GM18868 (cell line): Measurements from ENCODE around the gene PELI2.

ENCODE experiments used
- ATAC-seq: cut with Tn5 transposase; IDR thresholded peaks from one replicate; pipeline ENCODE4 v1.9.1; 2021; ENCODE audit warnings: mild to moderate bottlenecking, moderate library complexity; ENCODE audit not compliant: unreplicated experiment

The PELI2 gene

DNA sequence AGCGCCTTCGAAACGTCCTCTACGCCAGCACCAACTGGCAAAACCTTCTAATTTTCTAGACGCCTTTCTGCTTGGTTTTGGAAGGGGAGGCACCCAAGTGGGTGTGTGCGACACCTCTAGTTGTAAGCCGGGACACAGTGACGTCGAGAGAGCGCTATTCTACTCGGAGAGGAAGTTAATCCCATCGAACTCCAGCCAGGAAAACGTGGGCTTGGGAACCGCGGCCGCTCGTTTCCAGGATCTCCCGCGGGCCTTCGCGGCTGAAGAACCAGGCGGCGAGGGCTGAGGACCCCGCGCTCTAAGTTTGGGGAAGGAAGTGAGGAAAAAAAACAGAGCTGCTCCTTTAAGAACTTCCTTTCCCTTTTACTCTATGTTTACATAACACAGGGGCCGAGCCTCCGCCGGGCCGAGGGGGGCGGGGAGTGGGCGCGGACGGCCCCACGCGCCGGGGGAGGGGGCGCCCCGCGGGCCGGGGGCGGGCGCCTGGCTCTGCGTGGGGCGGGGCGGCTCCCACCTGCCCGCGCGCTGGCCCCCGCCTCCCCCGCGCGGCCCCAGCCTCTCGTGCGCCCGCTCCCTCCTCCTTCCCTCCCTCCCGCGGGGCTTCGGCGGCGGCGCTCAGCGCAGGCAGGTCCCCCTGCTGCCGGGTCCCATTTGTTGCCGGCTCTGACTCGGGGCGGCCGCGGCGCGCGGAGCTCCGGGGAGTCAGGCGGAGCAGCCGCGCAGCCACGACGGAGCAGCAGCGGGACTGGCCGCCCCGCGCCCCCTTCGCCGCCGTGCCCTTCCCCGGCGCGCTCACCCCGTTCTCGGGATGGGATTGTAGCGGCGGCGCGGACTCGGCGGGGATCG lies at the start of gene PELI2:
PELI2 (plus strand) TSS at position 647 of the 846 bp plus-strand sequence. CDS start 250 bp downstream, outside the sequence.
- peak; percentile 84 for ATAC-seq

DNA sequence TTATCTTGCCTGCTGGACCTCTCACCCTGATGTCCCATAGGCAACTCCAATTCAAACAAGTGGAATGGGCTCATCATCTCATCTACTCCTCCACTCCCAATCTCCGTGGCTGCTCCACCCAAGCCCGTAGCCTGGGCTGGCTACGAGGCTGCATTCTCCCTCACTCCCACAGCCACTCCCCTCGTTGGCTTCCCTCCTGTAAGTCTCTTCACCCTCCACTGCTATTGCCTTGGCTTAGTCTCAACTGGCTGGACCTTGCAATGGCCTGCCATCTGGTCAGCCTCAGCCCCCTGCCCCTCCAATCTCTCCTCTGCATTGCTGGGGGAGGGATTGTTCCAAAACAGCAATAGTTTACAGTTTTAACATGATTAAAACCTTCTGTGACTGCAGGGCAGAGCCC lies 44.4 kb upstream of the PELI2 start:
- ATAC-seq: no peak

- no peak for ATAC-seq
Observed at GRCh38 chr14:56075301-56075700, 42.9 kb upstream of the PELI2 start.

GRCh38 chr14:56081139-56081538 lies 37.1 kb upstream of the PELI2 start:
- ATAC-seq: no peak

GRCh38 chr14:56082880-56083279 lies 35.3 kb upstream of the PELI2 start:
- ATAC-seq: no peak

DNA sequence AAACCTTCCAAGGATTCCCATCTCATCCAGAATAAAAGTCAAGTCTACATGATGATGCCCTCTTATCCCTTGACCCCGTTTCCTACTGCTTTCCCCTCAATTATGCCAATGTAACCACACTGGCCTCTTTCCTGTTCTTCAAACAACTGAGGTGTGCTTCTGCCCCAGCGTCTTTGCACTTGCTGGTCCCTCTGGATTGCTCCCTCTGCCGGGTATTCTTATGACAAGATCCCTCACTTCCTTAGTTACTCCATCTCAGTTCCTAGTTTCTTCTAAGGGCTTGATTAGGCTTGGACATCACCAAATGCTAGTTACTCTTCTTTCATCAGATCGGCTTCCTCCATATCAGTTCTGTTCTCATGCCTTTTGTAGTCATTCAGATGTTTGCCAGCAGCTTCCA lies 32.7 kb upstream of the PELI2 start:
- ATAC-seq: no peak

DNA sequence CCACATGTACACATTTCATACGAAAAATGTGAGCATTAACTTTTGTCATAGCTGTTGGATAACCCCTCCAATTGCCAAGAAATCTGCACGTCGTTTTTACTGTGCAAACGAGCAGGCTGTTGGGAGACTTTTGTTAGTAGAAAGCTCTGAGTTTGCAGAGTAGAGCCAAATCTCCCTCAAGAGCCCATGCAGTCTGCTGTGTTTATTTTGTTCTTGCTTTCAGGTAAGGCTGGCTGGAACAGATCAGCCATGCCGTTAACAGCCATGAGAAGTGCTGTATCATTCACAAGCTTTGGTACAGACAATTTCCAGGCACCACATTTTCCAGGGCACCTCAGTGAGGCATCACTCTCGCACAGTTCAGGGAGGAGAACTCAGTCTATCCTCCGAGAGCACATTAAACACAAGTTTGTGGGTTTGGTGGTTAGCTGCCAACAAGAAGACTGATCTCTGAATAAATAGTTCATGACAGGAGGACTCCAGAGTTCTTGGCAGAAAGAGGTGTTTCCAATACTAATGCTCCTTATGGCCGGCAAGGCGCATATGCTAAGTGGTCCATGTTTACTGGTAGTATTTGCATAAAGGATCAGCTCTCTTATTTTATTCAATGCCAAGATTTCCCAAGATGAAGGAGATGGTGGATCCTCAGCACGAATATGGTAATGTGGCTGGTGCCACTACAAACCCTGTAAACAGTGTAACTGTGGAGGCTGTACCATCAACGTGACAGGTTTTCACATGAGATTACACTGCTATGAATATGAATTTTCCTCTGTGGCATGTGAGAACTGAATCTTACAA lies 30.3 kb upstream of the PELI2 start:
- no peak for ATAC-seq

GRCh38 chr14:56088941-56089340 lies 29.3 kb upstream of the PELI2 start:
- ATAC-seq: no peak

DNA sequence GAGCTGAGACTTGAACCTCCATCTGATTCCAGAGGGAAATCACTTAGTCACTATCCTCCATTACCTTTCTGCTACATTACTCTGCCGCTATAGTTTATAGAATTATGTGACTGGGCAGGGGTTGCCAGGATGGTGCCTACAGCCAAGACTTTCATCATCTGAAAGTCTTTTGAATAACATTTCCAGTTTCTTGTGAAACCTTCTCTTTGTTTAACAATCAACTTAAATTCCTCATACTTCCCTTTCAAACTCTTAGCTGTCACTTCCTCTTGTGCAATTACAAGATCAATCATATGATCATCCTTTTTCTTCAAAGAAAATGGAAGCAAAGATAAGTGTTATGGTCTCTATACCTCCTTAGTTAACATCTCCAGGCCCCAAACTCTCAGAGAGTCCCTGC lies 25.4 kb upstream of the PELI2 start:
- ATAC-seq: no peak

- no peak for ATAC-seq
Observed at GRCh38 chr14:56094076-56094475, 24.1 kb upstream of the PELI2 start.

GRCh38 chr14:56098021-56098420 lies 20.2 kb upstream of the PELI2 start:
- no peak for ATAC-seq

GRCh38 chr14:56099081-56099797 lies 19.0 kb upstream of the PELI2 start:
- no peak for ATAC-seq

DNA sequence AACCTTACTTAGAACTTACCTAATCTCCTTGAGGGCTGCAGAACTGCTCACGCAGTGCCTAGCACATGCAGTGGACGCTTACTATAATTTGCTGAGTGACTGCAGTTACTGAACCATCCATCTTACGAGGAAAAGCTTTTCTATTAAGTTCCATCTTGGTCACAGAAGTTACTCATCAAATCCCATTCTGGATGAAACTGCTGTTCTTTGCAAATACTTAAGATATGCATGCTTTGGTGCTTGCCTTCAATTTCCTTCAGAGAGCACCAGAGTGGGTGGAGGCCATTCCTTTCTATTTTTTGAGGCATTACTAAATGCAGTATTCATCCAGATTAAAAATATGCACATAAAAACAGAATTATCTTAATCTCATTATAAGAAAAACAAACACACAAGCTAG lies 17.7 kb upstream of the PELI2 start:
- ATAC-seq: no peak

DNA sequence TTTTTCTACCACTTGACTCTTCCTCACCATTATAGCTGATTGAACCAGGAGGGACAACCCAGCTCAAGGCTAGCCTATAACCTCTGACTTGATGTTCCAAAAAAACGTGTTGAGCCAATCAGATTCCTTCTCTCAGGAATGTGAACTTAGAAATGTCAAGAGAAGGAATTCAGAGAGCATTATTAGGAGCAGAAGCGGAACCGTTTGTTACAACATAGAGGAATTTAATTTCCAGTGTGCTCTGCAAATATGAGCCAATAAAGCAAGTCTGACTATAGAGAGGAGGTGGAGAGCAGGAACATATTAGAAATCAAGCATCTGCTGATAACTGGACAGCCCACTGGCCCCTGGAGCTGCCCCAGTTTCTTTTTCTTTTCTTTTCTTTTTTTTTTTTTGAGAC lies 15.3 kb upstream of the PELI2 start:
- no peak for ATAC-seq

DNA sequence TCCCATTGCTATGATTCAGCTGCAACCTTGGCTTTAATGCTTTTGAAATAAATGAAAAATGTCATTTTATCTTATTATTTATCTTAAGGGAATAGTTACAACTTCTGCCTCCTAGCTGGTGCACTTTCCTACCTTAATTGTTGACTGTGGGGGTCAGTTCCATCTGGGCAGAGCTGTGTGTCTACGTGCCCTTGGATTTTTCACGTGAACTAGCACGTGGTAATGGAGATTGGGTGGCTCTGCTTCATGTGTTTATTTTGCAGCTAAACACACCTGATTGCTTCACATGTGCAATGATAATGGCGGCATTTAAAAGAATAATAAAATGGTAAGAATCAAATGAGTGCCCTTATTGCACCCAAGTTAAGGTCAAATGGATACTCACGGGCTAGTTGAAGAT lies 10.6 kb upstream of the PELI2 start:
- no peak for ATAC-seq

- ATAC-seq: no peak
Observed at GRCh38 chr14:56108057-56108456, 10.2 kb upstream of the PELI2 start.

GRCh38 chr14:56112781-56113180 lies 5.4 kb upstream of the PELI2 start:
- no peak for ATAC-seq

GRCh38 chr14:56115334-56115870 lies 2.8 kb upstream of the PELI2 start:
- no peak for ATAC-seq

DNA sequence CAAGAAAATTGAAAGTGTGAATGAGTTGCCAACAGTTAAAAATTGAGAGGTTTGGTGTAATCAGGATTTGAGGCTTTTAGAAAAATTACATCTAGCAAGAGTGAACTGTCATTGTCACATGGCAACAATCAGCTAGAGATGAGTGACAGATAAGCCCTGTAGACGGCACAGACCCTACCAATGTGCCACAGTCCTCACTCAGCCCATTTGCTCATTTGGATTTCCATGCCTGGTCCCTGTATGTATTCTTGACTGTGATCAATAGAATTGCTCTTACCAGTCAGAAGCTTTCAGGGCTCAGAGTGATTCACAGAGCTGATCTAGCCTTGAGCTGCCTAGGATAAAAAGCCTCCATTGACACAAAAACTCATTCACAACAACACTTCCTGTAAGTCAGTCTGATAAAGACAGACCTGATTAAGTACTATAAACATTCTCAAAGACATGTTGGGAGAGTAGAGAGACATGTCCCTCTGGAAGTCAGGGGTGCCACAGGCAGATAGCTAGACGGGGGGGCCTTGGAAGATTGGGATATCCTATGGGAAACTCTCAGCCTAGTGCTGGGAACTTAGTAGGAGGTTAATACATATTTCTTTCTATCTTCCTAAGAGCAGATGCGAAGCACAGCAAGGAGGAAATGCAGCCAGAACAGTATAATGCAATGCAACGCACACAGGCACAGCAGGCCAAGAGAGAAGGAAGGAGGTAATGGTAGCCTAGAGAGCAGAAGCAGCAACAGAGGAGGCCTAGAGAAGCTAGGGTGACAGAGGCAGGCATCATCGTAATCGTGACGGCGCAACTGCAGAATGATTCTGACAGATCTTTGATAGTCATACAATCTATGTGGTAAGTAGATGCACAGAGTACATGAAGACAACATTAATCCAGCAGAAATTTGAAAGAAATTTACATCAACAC lies 2.0 kb upstream of the PELI2 start:
- ATAC-seq: no peak

GRCh38 chr14:56118611-56119181 lies 485 bp downstream of the PELI2 start:
- peak; percentile 12 for ATAC-seq
